Upper lobe of left lung (tissue), 4 donors: Measurements from ENCODE around the gene PAIP2B.

Experiments
- EP300 ChIP-seq, 4 donors: sonication (generic); formaldehyde crosslinking; IDR thresholded peaks; one replicate each; pipeline ENCODE4 v1.5.1; 2017; ENCODE audit warnings: antibody characterized with exemption in 4 of 4, control low read depth in 2 of 4
- POLR2A ChIP-seq, 4 donors: fragments of 450-650 bp; IDR thresholded peaks; one replicate each; pipeline ENCODE4 v1.5.1; 2016 to 2017; ENCODE audit warnings: antibody characterized with exemption in 4 of 4, mild to moderate bottlenecking in 2 of 4
- POLR2AphosphoS5 ChIP-seq, 2 donors: sonication (generic); formaldehyde crosslinking; IDR thresholded peaks; one replicate each; pipeline ENCODE4 v1.5.1; 2017; ENCODE audit warnings: antibody characterized with exemption in 2 of 2
- TF ChIP-seq, protein P1 (sequence below), 6 experiments: fragments of 450-650 bp in 4 of 6; fragments of 200-600 bp in 2 of 6; sonication (generic) in 2 of 6; IDR thresholded peaks; one replicate each; pipeline ENCODE4 v1.5.1; 2016 to 2019; ENCODE audit warnings: antibody characterized with exemption in 6 of 6

- no peak for TF ChIP-seq POLR2AphosphoS5 (IDR thresholded peaks at IDR 0.05)
- TF ChIP-seq, protein P1, sequence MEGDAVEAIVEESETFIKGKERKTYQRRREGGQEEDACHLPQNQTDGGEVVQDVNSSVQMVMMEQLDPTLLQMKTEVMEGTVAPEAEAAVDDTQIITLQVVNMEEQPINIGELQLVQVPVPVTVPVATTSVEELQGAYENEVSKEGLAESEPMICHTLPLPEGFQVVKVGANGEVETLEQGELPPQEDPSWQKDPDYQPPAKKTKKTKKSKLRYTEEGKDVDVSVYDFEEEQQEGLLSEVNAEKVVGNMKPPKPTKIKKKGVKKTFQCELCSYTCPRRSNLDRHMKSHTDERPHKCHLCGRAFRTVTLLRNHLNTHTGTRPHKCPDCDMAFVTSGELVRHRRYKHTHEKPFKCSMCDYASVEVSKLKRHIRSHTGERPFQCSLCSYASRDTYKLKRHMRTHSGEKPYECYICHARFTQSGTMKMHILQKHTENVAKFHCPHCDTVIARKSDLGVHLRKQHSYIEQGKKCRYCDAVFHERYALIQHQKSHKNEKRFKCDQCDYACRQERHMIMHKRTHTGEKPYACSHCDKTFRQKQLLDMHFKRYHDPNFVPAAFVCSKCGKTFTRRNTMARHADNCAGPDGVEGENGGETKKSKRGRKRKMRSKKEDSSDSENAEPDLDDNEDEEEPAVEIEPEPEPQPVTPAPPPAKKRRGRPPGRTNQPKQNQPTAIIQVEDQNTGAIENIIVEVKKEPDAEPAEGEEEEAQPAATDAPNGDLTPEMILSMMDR (IDR thresholded peaks at IDR 0.05) = no peak
- TF ChIP-seq POLR2A (IDR thresholded peaks at IDR 0.05) = no peak
- TF ChIP-seq EP300 (IDR thresholded peaks at IDR 0.05) = no peak
Measured at GRCh38 chr2:71275939-71276310, 49.0 kb upstream of the PAIP2B start.
